GM18870 (cell line): ENCODE measurements around the gene PTPRM.

Source experiments
- ATAC-seq: cut with Tn5 transposase; IDR thresholded peaks from one replicate; pipeline ENCODE4 v1.9.1; 2021; ENCODE audit warnings: moderate library complexity; ENCODE audit not compliant: unreplicated experiment

PTPRM gene

GRCh38 chr18:8196238-8196637 is 629.1 kb downstream of the PTPRM start:
- no peak for ATAC-seq

GRCh38 chr18:8197499-8197898 is 630.4 kb downstream of the PTPRM start:
- ATAC-seq, result no peak

GRCh38 chr18:8207996-8208395 is 640.9 kb downstream of the PTPRM start:
- no peak for ATAC-seq

GRCh38 chr18:8208716-8209115 is 641.6 kb downstream of the PTPRM start:
- ATAC-seq, result no peak

GRCh38 chr18:8212896-8213780 is 646.0 kb downstream of the PTPRM start:
- ATAC-seq, result no peak

GRCh38 chr18:8215741-8216140 is 648.6 kb downstream of the PTPRM start:
- ATAC-seq, result no peak

- no peak for ATAC-seq
Measured at GRCh38 chr18:8217051-8217564, 650.0 kb downstream of the PTPRM start.

- ATAC-seq, result no peak
Measured at GRCh38 chr18:8218197-8218596, 651.1 kb downstream of the PTPRM start.

- ATAC-seq, result no peak
Measured at GRCh38 chr18:8221452-8221851, 654.3 kb downstream of the PTPRM start.

- no peak for ATAC-seq
Measured at GRCh38 chr18:8224576-8224975, 657.5 kb downstream of the PTPRM start.

GRCh38 chr18:8229040-8229439 is 661.9 kb downstream of the PTPRM start:
- ATAC-seq, result no peak

- ATAC-seq, result no peak
Measured at GRCh38 chr18:8229787-8230186, 662.7 kb downstream of the PTPRM start.

GRCh38 chr18:8231316-8231715 is 664.2 kb downstream of the PTPRM start:
- no peak for ATAC-seq

- no peak for ATAC-seq
Measured at GRCh38 chr18:8232791-8233190, 665.7 kb downstream of the PTPRM start.

GRCh38 chr18:8235894-8236293 is 668.8 kb downstream of the PTPRM start:
- no peak for ATAC-seq

GRCh38 chr18:8238507-8238906 is 671.4 kb downstream of the PTPRM start:
- ATAC-seq, result no peak

GRCh38 chr18:8241731-8242130 is 674.6 kb downstream of the PTPRM start:
- no peak for ATAC-seq

- ATAC-seq, result no peak
Measured at GRCh38 chr18:8242151-8242696, 675.1 kb downstream of the PTPRM start.

- ATAC-seq, result no peak
Measured at GRCh38 chr18:8247700-8248099, 680.6 kb downstream of the PTPRM start.

GRCh38 chr18:8248576-8248975 is 681.5 kb downstream of the PTPRM start:
- no peak for ATAC-seq

GRCh38 chr18:8249811-8250210 is 682.7 kb downstream of the PTPRM start:
- ATAC-seq, result no peak

- ATAC-seq, result no peak
Measured at GRCh38 chr18:8252371-8252770, 685.3 kb downstream of the PTPRM start.
